Breast epithelium (tissue), 4 donors: ENCODE data around the gene PARP1. TPM values are rescaled to one million over a fixed set of nuclear protein-coding genes. Genes with fewer than 3 reads are reported as not detected.
A peak's percentile ranks its signal among the peaks of the same experiment; 100 is the strongest.

Experiments
- DNase-seq, 2 donors: peaks; one replicate each; pipeline ENCODE4 v3.0.0-alpha.2; 2019; ENCODE audit warnings: low spot score in 2 of 2
- H3K27ac ChIP-seq, 2 donors: fragments of 200-600 bp; sonication (generic) in 1 of 2; one replicate each; pipeline ENCODE4 v1.5.1; 2016 to 2019; ENCODE audit warnings: mild to moderate bottlenecking in 1 of 2
- H3K27me3 ChIP-seq, 2 donors: fragments of 200-600 bp; sonication (generic) in 1 of 2; one replicate each; pipeline versions ENCODE4 v1.5.1 to v1.6.0; 2017 to 2019; ENCODE audit warnings: control low read depth in 1 of 2, mild to moderate bottlenecking in 1 of 2
- H3K36me3 ChIP-seq: fragments of 200-600 bp; one replicate; pipeline ENCODE4 v1.5.1; 2019
- H3K4me1 ChIP-seq, 2 donors: fragments of 200-600 bp; sonication (generic); one replicate each; pipeline ENCODE4 v1.5.1; 2016 to 2019; ENCODE audit warnings: control low read depth in 1 of 2
- H3K4me3 ChIP-seq, 3 donors: fragments of 200-600 bp; sonication (generic); 1 replicate in 2 of 3; 2 replicates in 1 of 3; pipeline ENCODE4 v1.5.1; 2016 to 2019; ENCODE audit warnings: mild to moderate bottlenecking in 3 of 3, moderate library complexity in 2 of 3
- H3K9me3 ChIP-seq, 2 donors: fragments of 200-600 bp; sonication (generic) in 1 of 2; one replicate each; pipeline ENCODE4 v1.5.1; 2016 to 2019; ENCODE audit warnings: control low read depth in 1 of 2
- CTCF ChIP-seq, 3 donors: fragments of 450-650 bp; IDR thresholded peaks; one replicate each; pipeline ENCODE4 v1.5.1; 2016 to 2017; ENCODE audit warnings: antibody characterized with exemption in 3 of 3, mild to moderate bottlenecking in 3 of 3, moderate library complexity in 3 of 3
- POLR2A ChIP-seq: fragments of 450-650 bp; IDR thresholded peaks from one replicate; pipeline ENCODE4 v1.6.1; 2016; ENCODE audit warnings: antibody characterized with exemption, mild to moderate bottlenecking, moderate library complexity
- POLR2AphosphoS5 ChIP-seq, 3 donors: sonication (generic); formaldehyde crosslinking; IDR thresholded peaks; one replicate each; pipeline ENCODE4 v1.6.1; 2017; ENCODE audit warnings: antibody characterized with exemption in 3 of 3
- intact Hi-C: fragments of 100-400 bp; cut with DNase I; formaldehyde crosslinking; loops from one replicate; pipeline ENCODE4 v1.15.1; 2023; ENCODE audit warnings: low total_unique reads
- total RNA-seq, 3 donors: library from RNA; depleted of rRNA; stranded (reverse); fragments of >200 nt; gene quantifications; one replicate each; pipeline ENCODE4 v1.1.0, GENCODE V29; 2016

The PARP1 gene
- total RNA-seq, 3 donors from 2014 or later = 53.0 to 83.9 (median 72.3) TPM

- no peaks in the 10 kb centered on the region for H3K27me3 ChIP-seq
- no peak for DNase-seq
- no peaks in the 10 kb centered on the region for H3K4me1 ChIP-seq
- H3K36me3 ChIP-seq = no peaks in the 10 kb centered on the region
- TF ChIP-seq CTCF (IDR thresholded peaks at IDR 0.05) (no peak), POLR2AphosphoS5 (IDR thresholded peaks at IDR 0.05) (no peak), POLR2A (no peak)
- no peak overlapping the region for H3K4me3 ChIP-seq
- no peak overlapping the region for H3K27ac ChIP-seq
- intact Hi-C loops = no loop called here
- H3K9me3 ChIP-seq = no peaks in the 10 kb centered on the region
Observed at GRCh38 chr1:226355016-226355415, 52.9 kb downstream of the PARP1 start.

- no peak overlapping the region for H3K27ac ChIP-seq
- intact Hi-C loops = no loop called here
Observed at GRCh38 chr1:226353698-226354525, 54.0 kb downstream of the PARP1 start.

GRCh38 chr1:226351709-226352108, 56.2 kb downstream of the PARP1 start:
- intact Hi-C loops = no loop called here

More at GRCh38 chr1:226353698-226354525, 54.0 kb downstream of the PARP1 start:
- no peaks in the 10 kb centered on the region for H3K27me3 ChIP-seq
- no peaks in the 10 kb centered on the region for H3K9me3 ChIP-seq
- no peak overlapping the region for H3K4me3 ChIP-seq
- H3K4me1 ChIP-seq = no peaks in the 10 kb centered on the region
- DNase-seq = no peak
- TF ChIP-seq POLR2A = no peak
- no peak for TF ChIP-seq POLR2AphosphoS5 (IDR thresholded peaks at IDR 0.05)
- no peak for TF ChIP-seq CTCF (IDR thresholded peaks at IDR 0.05)
- no peaks in the 10 kb centered on the region for H3K36me3 ChIP-seq

GRCh38 chr1:226350519-226350865, 57.4 kb downstream of the PARP1 start:
- no peaks in the 10 kb centered on the region for H3K27me3 ChIP-seq
- DNase-seq = peak in 1 of 2 donors; percentile 18
- no peaks in the 10 kb centered on the region for H3K9me3 ChIP-seq
- TF ChIP-seq POLR2A = no peak
- no peak for TF ChIP-seq CTCF (IDR thresholded peaks at IDR 0.05)
- TF ChIP-seq POLR2AphosphoS5 (IDR thresholded peaks at IDR 0.05) = no peak
- no peak overlapping the region for H3K4me3 ChIP-seq
- peak overlapping the region in 1 of 2 donors; percentile 61 for H3K27ac ChIP-seq
- H3K36me3 ChIP-seq = no peaks in the 10 kb centered on the region
- no peaks in the 10 kb centered on the region for H3K4me1 ChIP-seq
- intact Hi-C loops = no loop called here

More at GRCh38 chr1:226351709-226352108, 56.2 kb downstream of the PARP1 start:
- Histone ChIP-seq H3K27me3 (no peaks in the 10 kb centered on the region), H3K4me1 (no peaks in the 10 kb centered on the region), H3K36me3 (no peaks in the 10 kb centered on the region), H3K4me3 (no peak overlapping the region), H3K27ac (no peak overlapping the region), H3K9me3 (no peaks in the 10 kb centered on the region)
- TF ChIP-seq CTCF (IDR thresholded peaks at IDR 0.05) (no peak), POLR2A (no peak), POLR2AphosphoS5 (IDR thresholded peaks at IDR 0.05) (no peak)
- DNase-seq = no peak

- Histone ChIP-seq H3K27ac (peak overlapping the region in 1 of 2 donors; percentile 61), H3K27me3 (no peaks in the 10 kb centered on the region), H3K4me3 (no peak overlapping the region), H3K9me3 (no peaks in the 10 kb centered on the region), H3K36me3 (no peaks in the 10 kb centered on the region), H3K4me1 (no peaks in the 10 kb centered on the region)
- TF ChIP-seq POLR2AphosphoS5 (IDR thresholded peaks at IDR 0.05) (no peak), CTCF (IDR thresholded peaks at IDR 0.05) (no peak), POLR2A (no peak)
- intact Hi-C loops = no loop called here
- no peak for DNase-seq
Observed at GRCh38 chr1:226349801-226350518, 57.9 kb downstream of the PARP1 start.
